ENCODE data around the gene NOVA1.

GRCh38 chr14:26414926-26415325 is 182.9 kb downstream of the NOVA1 start:
- no peak for TF ChIP-seq SMC3 (conservative IDR thresholded peaks at IDR 0.05; ENCODE audit: poor library complexity)
- no peak for TF ChIP-seq CTCF (IDR thresholded peaks at IDR 0.05; ENCODE audit: poor library complexity, severe bottlenecking)
- no peak for TF ChIP-seq POLR2AphosphoS5 (IDR thresholded peaks at IDR 0.05)

All from neural cell (in vitro differentiated cells).